K562 (cell line): Measurements from ENCODE around the gene LRRC71. TPM values are rescaled to one million over a fixed set of nuclear protein-coding genes. Genes with fewer than 3 reads are reported as not detected.

Source experiments
- ATAC-seq: fragments of 200-7000 bp; cut with Tn5 transposase; 3 replicates; pipeline ENCODE4 v1.9.1; 2020; ENCODE audit warnings: moderate library complexity
- BruUV-seq: library from RNA; stranded (reverse); fragments of 400-500 nt; replicated peaks from 2 replicates; lab custom pipeline; 2021; lab: Mats Ljungman, UMichigan
- CTCF ChIA-PET: fragments of 300-600 bp; formaldehyde crosslinking; extraction: SDS; loops from one replicate; lab custom pipeline; 2021; ENCODE audit warnings: low intra/inter-chr PET ratio; lab: Yijun Ruan, JAX
- POLR2A ChIA-PET: fragments of 300-600, 350-650 bp; sonication (Branson Sonifier 250); formaldehyde crosslinking; extraction: SDS; loops from one replicate; lab custom pipeline; 2021; ENCODE audit warnings: antibody characterized with exemption, inconsistent platforms; lab: Yijun Ruan, JAX
- DNase-seq, 4 experiments: peaks; one replicate each; pipeline versions ENCODE4 v3.0.0 to v3.0.0-alpha.2; 2011 to 2018; ENCODE audit warnings: low spot score in 3 of 4, mixed read lengths in 3 of 4; ENCODE audit errors: extremely low read depth in 1 of 4
- FAIRE-seq: peaks from 2 replicates; lab custom pipeline; 2011; peaks lifted over from hg19 to GRCh38; lab: Jason Lieb, UNC
- H2AFZ ChIP-seq: 2 replicates; pipeline ENCODE4 v1.6.0; 2011; ENCODE audit warnings: low read depth, low read length, control low read depth, inconsistent platforms
- H3K27ac ChIP-seq: fragments of 200-600 bp; 3 replicates; pipeline ENCODE4 v1.8.0; 2011; ENCODE audit warnings: low read depth, mild to moderate bottlenecking, control low read depth, inconsistent platforms, low read length, moderate library complexity, mixed read lengths; ENCODE audit errors: extremely low read depth
- H3K27me3 ChIP-seq, 2 experiments: fragments of 300-600 bp in 1 of 2; 2 replicates in 1 of 2; 3 replicates in 1 of 2; pipeline versions ENCODE4 v1.6.0 to v1.8.0; 2011; ENCODE audit warnings: inconsistent platforms in 2 of 2, low read length in 2 of 2, mild to moderate bottlenecking in 1 of 2, mixed read lengths in 1 of 2, moderate library complexity in 1 of 2; ENCODE audit not compliant: control insufficient read depth in 2 of 2, insufficient read depth in 2 of 2
- H3K36me3 ChIP-seq: fragments of 300-600 bp; 3 replicates; pipeline ENCODE4 v1.8.0; 2011; ENCODE audit warnings: mild to moderate bottlenecking, low read length, inconsistent platforms; ENCODE audit not compliant: control insufficient read depth, insufficient read depth
- H3K4me1 ChIP-seq, 2 experiments: fragments of 200-600 bp in 1 of 2; replicated peaks in 1 of 2; 2 replicates in 1 of 2; 3 replicates in 1 of 2; pipeline versions ENCODE4 v1.5.1 to v1.8.0; 2011; ENCODE audit warnings: inconsistent platforms in 2 of 2, low read length in 2 of 2, mild to moderate bottlenecking in 1 of 2, mixed read lengths in 1 of 2, moderate library complexity in 1 of 2; ENCODE audit not compliant: control insufficient read depth in 2 of 2, insufficient read depth in 2 of 2
- H3K4me2 ChIP-seq: 2 replicates; pipeline ENCODE4 v1.6.1; 2011; ENCODE audit warnings: low read length, control low read depth, inconsistent platforms, mixed read lengths; ENCODE audit not compliant: insufficient read depth
- H3K4me3 ChIP-seq: fragments of 200-600 bp; sonication (generic), shearing (Covaris generic); 2 replicates; pipeline ENCODE4 v1.5.1; 2016; ENCODE audit warnings: control low read depth, inconsistent platforms
- H3K79me2 ChIP-seq: fragments of 200-600 bp; 3 replicates; pipeline ENCODE4 v1.8.0; 2011; ENCODE audit warnings: low read length, inconsistent platforms; ENCODE audit not compliant: control insufficient read depth, insufficient read depth
- H3K9ac ChIP-seq, 2 experiments: 2 replicates each; pipeline versions ENCODE4 v1.6.0 to v1.6.1; 2011; ENCODE audit warnings: low read depth in 2 of 2, low read length in 2 of 2, control low read depth in 1 of 2, inconsistent platforms in 1 of 2, mild to moderate bottlenecking in 1 of 2, mixed read lengths in 1 of 2; ENCODE audit not compliant: insufficient read depth in 1 of 2
- H3K9me1 ChIP-seq: one replicate; pipeline ENCODE4 v1.6.0; 2011; ENCODE audit warnings: inconsistent platforms, mild to moderate bottlenecking, low read length, moderate library complexity; ENCODE audit not compliant: control insufficient read depth, insufficient read depth
- H3K9me3 ChIP-seq: replicated peaks from 2 replicates; pipeline ENCODE4 v1.5.1; 2011; ENCODE audit warnings: low read depth, low read length, inconsistent platforms; ENCODE audit not compliant: control insufficient read depth, insufficient read depth
- H4K20me1 ChIP-seq: replicated peaks from 2 replicates; pipeline ENCODE4 v1.6.1; 2011; ENCODE audit warnings: low read length, inconsistent platforms, mixed read lengths; ENCODE audit not compliant: control insufficient read depth, insufficient read depth
- ATF7 ChIP-seq: fragments of 450-650 bp; IDR thresholded peaks from 2 replicates; pipeline ENCODE4 v1.7.1; 2014; ENCODE audit warnings: mild to moderate bottlenecking, moderate library complexity
- CC2D1A ChIP-seq: fragments of 450-650 bp; IDR thresholded peaks from 2 replicates; pipeline ENCODE4 v1.6.1; 2017; ENCODE audit warnings: mild to moderate bottlenecking
- ETV1 ChIP-seq: fragments of 450-650 bp; conservative IDR thresholded peaks from 2 replicates; pipeline ENCODE4 v1.6.1; 2016; ENCODE audit warnings: missing genetic modification characterization, control low read depth, low read depth, missing compliant biosample characterization
- FOXK2 ChIP-seq, 2 experiments: fragments of 450-650 bp; IDR thresholded peaks in 1 of 2; conservative IDR thresholded peaks in 1 of 2; 2 replicates each; pipeline ENCODE4 v1.6.1; 2016; ENCODE audit warnings: low read depth in 2 of 2, mild to moderate bottlenecking in 1 of 2
- GABPB1 ChIP-seq: sonication (generic); formaldehyde crosslinking; IDR thresholded peaks from 2 replicates; pipeline ENCODE4 v1.8.0; 2022; ENCODE audit warnings: mild to moderate bottlenecking, missing genetic modification reagents
- HBP1 ChIP-seq: fragments of 450-650 bp; formaldehyde crosslinking; IDR thresholded peaks from 2 replicates; pipeline ENCODE4 v1.4.0; 2022; ENCODE audit warnings: missing genetic modification characterization
- HDGF ChIP-seq: fragments of 450-650 bp; IDR thresholded peaks from 2 replicates; pipeline ENCODE4 v1.6.1; 2016
- HEY1 ChIP-seq: fragments of 250-450 bp; sonication (Bioruptor Pico); IDR thresholded peaks from 2 replicates; pipeline ENCODE4 v1.5.0; 2020; ENCODE audit warnings: mild to moderate bottlenecking, moderate library complexity, borderline replicate concordance
- HMG20B ChIP-seq: fragments of 250-450 bp; sonication (Bioruptor Pico); IDR thresholded peaks from 2 replicates; pipeline ENCODE4 v1.5.0; 2021; ENCODE audit warnings: mild to moderate bottlenecking
- KAT7 ChIP-seq: sonication (generic); formaldehyde crosslinking; IDR thresholded peaks from 2 replicates; pipeline ENCODE4 v1.8.0; 2022; ENCODE audit warnings: missing genetic modification reagents, mild to moderate bottlenecking, borderline replicate concordance
- MEF2A ChIP-seq: IDR thresholded peaks from 2 replicates; pipeline ENCODE4 v1.6.1; 2011; ENCODE audit warnings: low read depth, mild to moderate bottlenecking, low read length, moderate library complexity; ENCODE audit not compliant: control insufficient read depth
- MTA3 ChIP-seq: fragments of 450-650 bp; formaldehyde crosslinking; IDR thresholded peaks from 2 replicates; pipeline ENCODE4 v1.6.1; 2017; ENCODE audit warnings: mild to moderate bottlenecking, borderline replicate concordance
- RBM25 ChIP-seq: fragments of 200-400 bp; formaldehyde crosslinking; IDR thresholded peaks from 2 replicates; pipeline ENCODE4 v1.6.1; 2018; ENCODE audit warnings: low read length, low read depth, moderate library complexity; ENCODE audit not compliant: severe bottlenecking
- SOX6 ChIP-seq: fragments of 450-650 bp; IDR thresholded peaks from 2 replicates; pipeline ENCODE4 v1.6.1; 2014; ENCODE audit warnings: mild to moderate bottlenecking
- TAF15 ChIP-seq: fragments of 200-400 bp; formaldehyde crosslinking; IDR thresholded peaks from 2 replicates; pipeline ENCODE4 v1.6.1; 2017; ENCODE audit warnings: mild to moderate bottlenecking, low read depth, low read length, moderate library complexity
- TBP ChIP-seq: optimal IDR thresholded peaks from 2 replicates; pipeline ENCODE3; 2011; ENCODE audit warnings: low read depth, low read length, improper control_type of control experiment
- ZBTB26 ChIP-seq: fragments of 450-650 bp; formaldehyde crosslinking; IDR thresholded peaks from 2 replicates; pipeline ENCODE4 v1.4.0; 2022; ENCODE audit warnings: missing genetic modification characterization
- ZFX ChIP-seq: sonication (generic); formaldehyde crosslinking; IDR thresholded peaks from 2 replicates; pipeline ENCODE4 v1.8.0; 2022; ENCODE audit warnings: mild to moderate bottlenecking, missing genetic modification reagents, moderate library complexity
- WGBS: fragments of 100-300 bp; shearing (Covaris generic); methylation state at CpG from one replicate; pipeline ENCODE4 v1.1.6; 2016; ENCODE audit warnings: low coverage, mixed read lengths; ENCODE audit not compliant: insufficient coverage; ENCODE audit errors: missing lambda C conversion rate; 5-methylcytosine and 5-hydroxymethylcytosine counted together
- in situ Hi-C: fragments of 300-500 bp; cut with MboI; formaldehyde crosslinking; loops from 4 replicates; pipeline ENCODE4 v1.15.0; 2018; ENCODE audit warnings: inconsistent platforms, mixed read lengths
- intact Hi-C: fragments of 100-400 bp; cut with micrococcal nuclease; formaldehyde crosslinking; loops from 2 replicates; pipeline ENCODE4 v1.14.2; 2022
- polyA plus RNA-seq, 8 experiments: library from polyadenylated mRNA; depleted of rRNA in 4 of 8; stranded (reverse) in 5 of 8; unstranded in 3 of 8; fragments of >200 nt; fragmentation: Nextera tagmentation in 2 of 8; fragmentation: Illumina TruSeq in 1 of 8; extraction: Ambion mirVana in 2 of 8; extraction: Trizol in 1 of 8; gene quantifications; 2 replicates each; pipeline versions ENCODE4 v1.2.1 to v1.2.3, GENCODE V29; 2011 to 2014; ENCODE audit warnings: inconsistent platforms in 1 of 8, missing spikeins in 1 of 8
- total RNA-seq, 7 experiments: library from RNA; depleted of rRNA in 6 of 7; stranded (reverse); fragments of >200 nt in 6 of 7; fragmentation: Illumina TruSeq in 2 of 7; extraction: Trizol in 2 of 7; gene quantifications; 2 replicates each; pipeline versions ENCODE4 v1.2.1 to v1.2.3, GENCODE V29; 2011 to 2021; ENCODE audit warnings: low replicate concordance in 1 of 7
- TF ChIP-seq, protein P1 (sequence below), 2 experiments: fragments of 250-450 bp in 1 of 2; fragments of 450-650 bp in 1 of 2; sonication (Bioruptor Pico) in 1 of 2; IDR thresholded peaks; 2 replicates each; pipeline versions ENCODE4 v1.6.1 to v1.8.0; 2016 to 2021; ENCODE audit warnings: mild to moderate bottlenecking in 2 of 2, moderate library complexity in 2 of 2, missing compliant biosample characterization in 1 of 2, missing genetic modification characterization in 1 of 2

The LRRC71 gene
- total and polyA plus RNA-seq, 9 of the 15 experiments (the other 6 are each of a cell fraction or from before 2014, with no cell fraction given): 0.06 to 1.2 (median 0.51) TPM; not detected in 1

- ATAC-seq: no peak
- no peak for DNase-seq
- CTCF ChIA-PET: interaction anchor here (1.7 kb wide), 1 partner anchor 25 kb away, joined by 4 read pairs; the partner anchor contains the start of gene LRRC71
- Histone ChIP-seq H3K9me1 (no peaks in the 10 kb centered on the region), H3K79me2 (no peaks in the 10 kb centered on the region), H3K36me3 (no peaks in the 10 kb centered on the region), H3K27me3 (no peaks in the 10 kb centered on the region), H3K4me1 (peaks cover 39 to 61% of the 10 kb centered on the region in 2 experiments), H3K4me3 (no peak overlapping the region), H2AFZ (peak overlapping the region; percentile 95), H3K4me2 (peak overlapping the region; percentile 62), H3K9ac (peak overlapping the region; percentile 43 to 88), H4K20me1 (no peaks in the 10 kb centered on the region), H3K9me3 (no peaks in the 10 kb centered on the region), H3K27ac (peak overlapping the region; percentile 63)
- POLR2A ChIA-PET: interaction anchor here (0.8 to 1.5 kb wide), 4 partner anchors 10 to 169 kb away, joined by 3 to 7 read pairs (median 4); no protein-coding TSS in a partner anchor
- intact Hi-C loops: no loop called here
- 51% methylated on average over 4 of the region's 4 CpGs for WGBS
- FAIRE-seq: no peak
- in situ Hi-C loops: no loop called here
- no TSS peak for BruUV-seq
- no peak for TF ChIP-seq RBM25
- TF ChIP-seq CC2D1A: 0 out of 2 replicates have a peak, but pooled peaks have one; percentile 9
- peak; percentile 20; the same call in 1 of the 2 replicates for TF ChIP-seq ZFX
- 0 out of 2 replicates have a peak, but pooled peaks have one; percentile 1 for TF ChIP-seq ATF7
- TF ChIP-seq, protein P1, sequence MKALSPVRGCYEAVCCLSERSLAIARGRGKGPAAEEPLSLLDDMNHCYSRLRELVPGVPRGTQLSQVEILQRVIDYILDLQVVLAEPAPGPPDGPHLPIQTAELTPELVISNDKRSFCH (CRISPR knock-in tag; IDR thresholded peaks at IDR 0.05): no peak
- TF ChIP-seq, protein P1 (tag; IDR thresholded peaks at IDR 0.05): 0 out of 2 replicates have a peak, but pooled peaks have one; percentile 28
- TF ChIP-seq HMG20B (CRISPR knock-in tag): no peak
- TF ChIP-seq HBP1 (CRISPR knock-in tag): 0 out of 2 replicates have a peak, but pooled peaks have one; percentile 36
- TF ChIP-seq GABPB1: 0 out of 2 replicates have a peak, but pooled peaks have one; percentile 26
- peak; percentile 78; the same call in 1 of the 2 replicates for TF ChIP-seq ZBTB26 (CRISPR knock-in tag)
- TF ChIP-seq HDGF: 0 out of 2 replicates have a peak, but pooled peaks have one; percentile 21
- TF ChIP-seq KAT7: no peak
- 0 out of 2 replicates have a peak, but pooled peaks have one; percentile 26 for TF ChIP-seq ETV1
- TF ChIP-seq HEY1 (CRISPR knock-in tag): 0 out of 2 replicates have a peak, but pooled peaks have one; percentile 60
- TF ChIP-seq SOX6: peak; percentile 2; the same call in 1 of the 2 replicates
- TF ChIP-seq MEF2A: no peak
- peak in 1 of 2 experiments; percentile 49; a peak in 1 of 4 replicates for TF ChIP-seq FOXK2 (conservative IDR thresholded peaks at IDR 0.05 in 1 of 2, IDR thresholded peaks at IDR 0.05 in 1 of 2; ENCODE audit: low read depth in 2 of 2)
- TF ChIP-seq MTA3: 0 out of 2 replicates have a peak, but pooled peaks have one; percentile 9
- no peak for TF ChIP-seq TAF15
- TF ChIP-seq TBP: peak; percentile 45
Measured at GRCh38 chr1:156895455-156895812, 25.0 kb upstream of the LRRC71 start.
